Cardiac fibroblast (primary cell): Measurements from ENCODE around the gene KDM4E.
"Not testable (repeated sequence)": the region's sequence is repeated elsewhere in the genome, so short reads cannot be mapped to it uniquely, and the experiment has no call there.

Source experiments
- DNase-seq, 2 donors: peaks; one replicate each; pipeline versions ENCODE4 v3.0.0 to v3.0.0-alpha.2; 2010; ENCODE audit warnings: low read depth in 2 of 2
- H3K4me3 ChIP-seq, 2 donors: replicated peaks in 1 of 2; 1 replicate in 1 of 2; 2 replicates in 1 of 2; pipeline ENCODE4 v1.5.1; 2011; ENCODE audit warnings: low read depth in 2 of 2, low read length in 2 of 2, mild to moderate bottlenecking in 2 of 2, moderate library complexity in 1 of 2
- CTCF ChIP-seq: IDR thresholded peaks from one replicate; pipeline ENCODE4 v1.5.1; 2011; ENCODE audit warnings: low read depth, mild to moderate bottlenecking, low read length, inconsistent platforms

KDM4E gene

GRCh38 chr11:95003716-95004115 is 21.3 kb upstream of the KDM4E start:
- DNase-seq, result no peak
- H3K4me3 ChIP-seq, result no peak overlapping the region
- TF ChIP-seq CTCF, result no peak

- no peak overlapping the region for H3K4me3 ChIP-seq
- DNase-seq, result no peak
- no peak for TF ChIP-seq CTCF
Measured at GRCh38 chr11:95005642-95006041, 19.4 kb upstream of the KDM4E start.

- H3K4me3 ChIP-seq, result no peak overlapping the region
- TF ChIP-seq CTCF, result no peak
- no peak for DNase-seq
Measured at GRCh38 chr11:95011376-95011775, 13.7 kb upstream of the KDM4E start.

- DNase-seq, result no peak
- no peak overlapping the region for H3K4me3 ChIP-seq
- no peak for TF ChIP-seq CTCF
Measured at GRCh38 chr11:95014184-95014821, 10.8 kb upstream of the KDM4E start.

GRCh38 chr11:95016139-95016538 is 8.9 kb upstream of the KDM4E start:
- no peak overlapping the region for H3K4me3 ChIP-seq
- no peak for TF ChIP-seq CTCF
- no peak for DNase-seq

- not testable (repeated sequence) for H3K4me3 ChIP-seq, DNase-seq
Measured at GRCh38 chr11:95021468-95021867, 3.6 kb upstream of the KDM4E start.

- not testable (repeated sequence) for DNase-seq, H3K4me3 ChIP-seq
Measured at GRCh38 chr11:95025594-95025993, 536 bp downstream of the KDM4E start.

GRCh38 chr11:95028357-95028756 is 3.3 kb downstream of the KDM4E start:
- TF ChIP-seq CTCF, result no peak
- H3K4me3 ChIP-seq, result no peak overlapping the region
- DNase-seq, result no peak
